Thyroid gland (tissue), 4 donors: ENCODE data around the gene SNX21. TPM values are rescaled to one million over a fixed set of nuclear protein-coding genes. Genes with fewer than 3 reads are reported as not detected.
"Not testable (repeated sequence)": the region's sequence is repeated elsewhere in the genome, so short reads cannot be mapped to it uniquely, and the experiment has no call there.

Experiments used
- DNase-seq, 2 donors: peaks; one replicate each; pipeline ENCODE4 v3.0.0-alpha.2; 2019
- H3K27ac ChIP-seq, 3 donors: fragments of 200-600 bp; sonication (generic); 1 replicate in 2 of 3; 2 replicates in 1 of 3; pipeline ENCODE4 v1.5.1; 2016 to 2019; ENCODE audit warnings: mild to moderate bottlenecking in 1 of 3, moderate library complexity in 1 of 3
- H3K27me3 ChIP-seq: fragments of 200-600 bp; sonication (generic); one replicate; pipeline ENCODE4 v1.5.1; 2019
- H3K36me3 ChIP-seq, 2 donors: fragments of 200-600 bp; sonication (generic); one replicate each; pipeline ENCODE4 v1.5.1; 2016 to 2019
- H3K4me1 ChIP-seq, 2 donors: fragments of 200-600 bp; sonication (generic); one replicate each; pipeline ENCODE4 v1.5.1; 2017 to 2019
- H3K4me3 ChIP-seq, 3 donors: fragments of 200-600 bp; sonication (generic); replicated peaks in 1 of 3; 1 replicate in 2 of 3; 2 replicates in 1 of 3; pipeline ENCODE4 v1.5.1; 2016; ENCODE audit warnings: mild to moderate bottlenecking in 1 of 3
- H3K9me3 ChIP-seq: fragments of 200-600 bp; sonication (generic); one replicate; pipeline ENCODE4 v1.5.1; 2017
- POLR2A ChIP-seq, 2 donors: fragments of 450-650 bp; IDR thresholded peaks; one replicate each; pipeline ENCODE4 v1.6.1; 2017; ENCODE audit warnings: antibody characterized with exemption in 2 of 2, mild to moderate bottlenecking in 2 of 2, moderate library complexity in 1 of 2
- WGBS, 2 donors: methylation state at CpG; one replicate each; pipeline ENCODE4 v1.1.5; 2017; 5-methylcytosine and 5-hydroxymethylcytosine counted together
- intact Hi-C: fragments of 100-400 bp; cut with DNase I; formaldehyde crosslinking; loops from one replicate; pipeline ENCODE4 v1.15.1; 2023
- total RNA-seq, 4 donors: library from RNA; depleted of rRNA; stranded (reverse); fragments of >200 nt; gene quantifications; one replicate each; pipeline ENCODE4 v1.2.3, GENCODE V29; 2016
- TF ChIP-seq, protein P1 (sequence below), 6 experiments: fragments of 200-600 bp in 3 of 6; fragments of 450-650 bp in 3 of 6; sonication (generic) in 3 of 6; IDR thresholded peaks; one replicate each; pipeline ENCODE4 v1.5.1; 2016 to 2019; ENCODE audit warnings: antibody characterized with exemption in 6 of 6, mild to moderate bottlenecking in 2 of 6, inconsistent platforms in 1 of 6, moderate library complexity in 1 of 6

Gene SNX21, protein sequence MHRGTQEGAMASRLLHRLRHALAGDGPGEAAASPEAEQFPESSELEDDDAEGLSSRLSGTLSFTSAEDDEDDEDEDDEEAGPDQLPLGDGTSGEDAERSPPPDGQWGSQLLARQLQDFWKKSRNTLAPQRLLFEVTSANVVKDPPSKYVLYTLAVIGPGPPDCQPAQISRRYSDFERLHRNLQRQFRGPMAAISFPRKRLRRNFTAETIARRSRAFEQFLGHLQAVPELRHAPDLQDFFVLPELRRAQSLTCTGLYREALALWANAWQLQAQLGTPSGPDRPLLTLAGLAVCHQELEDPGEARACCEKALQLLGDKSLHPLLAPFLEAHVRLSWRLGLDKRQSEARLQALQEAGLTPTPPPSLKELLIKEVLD
- 10 to 100 TPM; 41.5 to 54.9 (median 48.8) TPM for total RNA-seq

DNA sequence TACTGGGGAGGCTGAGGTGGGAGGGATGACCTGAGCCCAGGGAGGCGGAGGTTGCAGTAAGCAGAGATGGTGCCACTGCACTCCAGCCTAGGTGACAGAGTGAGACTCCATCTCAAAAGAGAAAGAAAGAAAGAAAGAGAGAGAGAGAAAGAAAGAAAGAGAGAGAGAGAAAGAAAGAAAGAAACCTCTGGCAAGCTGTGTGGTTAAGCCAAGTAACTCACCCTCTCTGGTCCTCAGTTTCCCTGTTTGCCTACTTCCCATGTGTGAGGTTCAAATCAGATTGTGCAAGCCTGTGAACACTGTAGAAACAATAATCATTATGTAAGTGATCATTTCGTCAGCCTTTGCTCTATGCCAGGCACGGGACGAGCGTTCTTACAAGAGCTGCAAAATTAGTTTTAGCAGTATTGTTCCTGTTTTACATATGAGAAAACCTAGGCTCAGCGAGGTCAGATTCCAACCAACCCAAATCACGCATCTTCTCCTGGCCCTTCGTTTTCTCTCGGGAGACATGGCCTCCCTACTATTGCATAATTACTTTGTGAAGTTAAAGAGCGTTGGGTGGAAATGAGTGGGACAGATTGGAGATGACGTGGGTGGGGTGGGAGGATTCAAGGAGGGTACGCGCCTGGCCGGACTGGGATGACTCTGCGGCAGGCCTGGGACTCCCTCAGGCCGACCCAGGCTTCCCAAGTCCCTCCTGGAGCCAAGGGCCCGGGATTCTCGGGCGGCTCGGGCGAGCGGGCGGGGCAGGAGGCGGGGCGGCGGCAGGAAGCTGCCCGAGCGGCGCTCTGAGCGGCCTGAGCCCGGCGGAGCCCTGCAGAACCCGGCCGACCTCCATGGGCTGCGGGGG, at the start of gene SNX21:
Gene SNX21, plus strand, starts transcription at position 770 of the 853 bp plus-strand sequence. CDS start 121 bp downstream, outside the sequence.
- intact Hi-C loops = no loop called here
- 11 to 19% methylated on average over 15 to 30 of the region's 35 CpGs for WGBS, 2 donors
- H3K36me3 ChIP-seq = no peaks in the 10 kb centered on the region
- TF ChIP-seq, protein P1, sequence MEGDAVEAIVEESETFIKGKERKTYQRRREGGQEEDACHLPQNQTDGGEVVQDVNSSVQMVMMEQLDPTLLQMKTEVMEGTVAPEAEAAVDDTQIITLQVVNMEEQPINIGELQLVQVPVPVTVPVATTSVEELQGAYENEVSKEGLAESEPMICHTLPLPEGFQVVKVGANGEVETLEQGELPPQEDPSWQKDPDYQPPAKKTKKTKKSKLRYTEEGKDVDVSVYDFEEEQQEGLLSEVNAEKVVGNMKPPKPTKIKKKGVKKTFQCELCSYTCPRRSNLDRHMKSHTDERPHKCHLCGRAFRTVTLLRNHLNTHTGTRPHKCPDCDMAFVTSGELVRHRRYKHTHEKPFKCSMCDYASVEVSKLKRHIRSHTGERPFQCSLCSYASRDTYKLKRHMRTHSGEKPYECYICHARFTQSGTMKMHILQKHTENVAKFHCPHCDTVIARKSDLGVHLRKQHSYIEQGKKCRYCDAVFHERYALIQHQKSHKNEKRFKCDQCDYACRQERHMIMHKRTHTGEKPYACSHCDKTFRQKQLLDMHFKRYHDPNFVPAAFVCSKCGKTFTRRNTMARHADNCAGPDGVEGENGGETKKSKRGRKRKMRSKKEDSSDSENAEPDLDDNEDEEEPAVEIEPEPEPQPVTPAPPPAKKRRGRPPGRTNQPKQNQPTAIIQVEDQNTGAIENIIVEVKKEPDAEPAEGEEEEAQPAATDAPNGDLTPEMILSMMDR (IDR thresholded peaks at IDR 0.05) = no peak
- TF ChIP-seq POLR2A (IDR thresholded peaks at IDR 0.05) = no peak
- H3K4me3 ChIP-seq = peak within 1 kb of the TSS; percentile 9 to 74 (median 24)
- H3K4me1 ChIP-seq = peaks cover 11 to 35% of the 10 kb centered on the region in 2 donors
- peak; percentile 79 to 83 for DNase-seq
- no peaks in the 10 kb centered on the region for H3K27me3 ChIP-seq
- H3K9me3 ChIP-seq = no peaks in the 10 kb centered on the region
- H3K27ac ChIP-seq = peak within 1 kb of the TSS; percentile 86 to 92 (median 91)

GRCh38 chr20:45788351-45788750, 45.2 kb upstream of the SNX21 start:
- TF ChIP-seq, protein P1 (IDR thresholded peaks at IDR 0.05) = no peak
- no peak for TF ChIP-seq POLR2A (IDR thresholded peaks at IDR 0.05)
- no peak overlapping the region for H3K27ac ChIP-seq

DNA sequence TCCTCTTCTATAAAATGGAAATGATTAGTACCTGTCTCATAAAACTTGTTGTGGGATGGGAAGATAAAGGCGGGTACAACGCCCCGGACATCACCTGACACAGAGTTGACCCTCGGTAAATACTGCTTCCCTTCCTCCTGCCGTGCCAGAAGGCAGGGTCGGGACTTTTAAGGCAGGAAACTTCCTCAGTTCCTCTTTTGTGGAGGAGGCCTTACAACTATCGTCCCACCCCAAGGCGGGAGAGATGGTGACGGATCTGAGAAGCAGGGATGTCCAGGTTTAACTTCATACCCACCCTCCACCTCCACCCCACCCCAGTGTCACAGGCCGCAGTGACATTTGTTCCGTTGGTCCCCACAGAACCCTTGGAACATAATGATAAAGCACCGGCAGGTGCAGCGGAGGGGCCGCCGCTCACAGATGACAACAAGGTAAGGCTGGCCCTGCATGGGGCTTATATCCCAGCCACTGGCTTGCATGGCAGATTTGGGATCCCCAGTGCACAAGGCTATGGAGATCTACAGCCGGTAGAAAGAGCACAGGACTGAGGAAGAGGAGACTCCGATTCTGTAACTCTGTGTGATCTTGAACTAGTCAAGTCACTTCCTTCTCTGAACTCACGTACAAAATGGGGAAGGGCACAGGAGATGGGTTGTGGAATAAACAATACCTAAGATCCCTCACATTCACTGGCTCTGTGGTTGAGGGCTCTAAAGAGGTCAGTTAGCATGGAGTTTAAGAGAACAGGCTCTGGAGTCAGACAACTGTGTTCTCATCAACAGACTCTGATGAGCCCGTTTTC, 41.1 kb upstream of the SNX21 start:
- Histone ChIP-seq H3K27ac (peak overlapping the region; percentile 72 to 92 (median 89)), H3K9me3 (no peaks in the 10 kb centered on the region), H3K27me3 (no peaks in the 10 kb centered on the region), H3K4me3 (peak overlapping the region; percentile 86 to 98 (median 91)), H3K36me3 (peaks cover 24 to 31% of the 10 kb centered on the region in 2 donors), H3K4me1 (peaks cover 10 to 14% of the 10 kb centered on the region in 2 donors)
- WGBS, 2 donors = 31 to 33% methylated on average over 19 of the region's 19 CpGs
- TF ChIP-seq, protein P1 (IDR thresholded peaks at IDR 0.05) = no peak
- no peak for TF ChIP-seq POLR2A (IDR thresholded peaks at IDR 0.05)
- peak in 1 of 2 donors; percentile 6 for DNase-seq
- intact Hi-C loops = no loop called here

More at GRCh38 chr20:45788351-45788750, 45.2 kb upstream of the SNX21 start:
- Histone ChIP-seq H3K4me1 (peaks cover 10 to 14% of the 10 kb centered on the region in 2 donors), H3K9me3 (no peaks in the 10 kb centered on the region), H3K36me3 (no peaks in the 10 kb centered on the region), H3K4me3 (no peak overlapping the region), H3K27me3 (no peaks in the 10 kb centered on the region)
- DNase-seq = no peak
- WGBS, 2 donors = 64% methylated on average over 3 of the region's 3 CpGs
- intact Hi-C loops = no loop called here

DNA sequence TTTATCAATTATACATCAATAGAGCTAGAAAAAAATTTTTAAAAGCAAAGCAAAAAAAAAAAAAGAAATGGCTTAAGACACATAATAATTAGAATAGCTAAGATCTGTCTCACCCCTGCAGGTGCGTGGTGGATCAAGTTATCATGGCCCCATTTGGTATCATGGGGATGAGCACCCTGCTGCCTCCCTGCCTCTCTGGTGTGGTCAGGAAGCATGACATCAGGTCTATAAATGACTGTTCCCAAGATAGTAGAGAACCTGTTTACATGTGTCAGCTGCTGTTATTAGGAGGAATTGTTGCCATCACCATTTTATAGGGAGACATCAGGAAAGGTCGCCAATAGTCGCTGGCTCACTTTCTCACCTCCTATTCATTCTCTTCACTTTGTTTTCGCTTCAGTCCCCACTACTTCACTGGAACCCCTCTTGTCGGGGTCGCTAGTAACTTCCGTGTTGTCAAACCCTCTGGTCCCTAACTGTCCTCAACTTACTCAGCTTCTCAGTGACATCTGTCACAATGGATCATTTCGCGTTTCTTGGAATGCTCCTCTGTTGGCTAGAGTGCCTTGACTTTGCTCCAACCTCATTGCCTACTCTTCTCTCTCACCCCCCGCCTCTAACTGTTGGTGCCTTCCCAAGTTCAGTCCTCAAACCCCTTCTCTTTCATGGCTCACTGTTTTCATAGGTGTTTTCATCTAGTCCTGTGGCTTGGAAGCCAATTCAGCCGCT, 37.1 kb upstream of the SNX21 start:
- WGBS, 2 donors = 91 to 96% methylated on average over 11 of the region's 11 CpGs
- DNase-seq = no peak
- H3K9me3 ChIP-seq = no peaks in the 10 kb centered on the region
- intact Hi-C loops = no loop called here
- TF ChIP-seq POLR2A (IDR thresholded peaks at IDR 0.05) = no peak
- TF ChIP-seq, protein P1 (IDR thresholded peaks at IDR 0.05) = no peak
- no peak overlapping the region for H3K4me3 ChIP-seq
- peaks cover 7 to 10% of the 10 kb centered on the region in 2 donors for H3K4me1 ChIP-seq
- peaks cover 24 to 36% of the 10 kb centered on the region in 2 donors for H3K36me3 ChIP-seq
- H3K27ac ChIP-seq = no peak overlapping the region
- H3K27me3 ChIP-seq = no peaks in the 10 kb centered on the region

DNA sequence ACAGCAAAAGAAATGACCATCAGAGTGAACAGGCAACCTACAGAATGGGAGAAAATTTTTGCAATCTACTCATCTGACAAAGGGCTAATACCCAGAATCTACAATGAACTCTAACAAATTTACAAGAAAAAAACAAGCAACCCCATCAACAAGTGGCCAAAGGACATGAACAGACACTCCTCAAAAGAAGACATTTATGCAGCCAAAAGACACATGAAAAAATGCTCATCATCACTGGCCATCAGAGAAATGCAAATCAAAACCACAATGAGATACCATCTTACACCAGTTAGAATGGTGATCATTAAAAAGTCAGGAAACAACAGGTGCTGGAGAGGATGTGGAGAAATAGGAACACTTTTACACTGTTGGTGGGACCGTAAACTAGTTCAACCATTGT, 36.1 kb upstream of the SNX21 start:
- H3K9me3 ChIP-seq, H3K27me3 ChIP-seq, intact Hi-C loops, H3K4me1 ChIP-seq, H3K27ac ChIP-seq, DNase-seq, H3K4me3 ChIP-seq: not testable (repeated sequence)
- WGBS, 2 donors = no CpG with 5 or more reads among the region's 1 CpG
- H3K36me3 ChIP-seq = peaks cover 33 to 45% of the 10 kb centered on the region in 2 donors

DNA sequence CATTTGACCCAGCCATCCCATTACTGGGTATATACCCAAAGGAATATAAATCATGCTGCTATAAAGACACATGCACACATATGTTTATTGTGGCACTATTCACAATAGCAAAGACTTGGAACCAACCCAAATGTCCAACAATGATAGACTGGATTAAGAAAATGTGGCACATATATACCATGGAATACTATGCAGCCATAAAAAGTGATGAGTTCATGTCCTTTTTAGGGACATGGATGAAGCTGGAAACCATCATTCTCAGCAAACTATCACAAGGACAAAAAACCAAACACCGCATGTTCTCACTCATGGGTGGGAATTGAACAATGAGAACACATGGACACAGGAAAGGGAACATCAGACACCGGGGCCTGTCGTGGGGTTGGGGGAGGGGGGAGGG, 35.6 kb upstream of the SNX21 start:
- H3K4me3 ChIP-seq, H3K27me3 ChIP-seq, H3K27ac ChIP-seq, H3K9me3 ChIP-seq, intact Hi-C loops, H3K4me1 ChIP-seq, DNase-seq: not testable (repeated sequence)
- peaks cover 37 to 48% of the 10 kb centered on the region in 2 donors for H3K36me3 ChIP-seq
- WGBS, 2 donors = 92 to 98% methylated on average over 3 of the region's 3 CpGs
